ENCODE measurements around the gene STMN3. TPM values are rescaled to one million over a fixed set of nuclear protein-coding genes. Genes with fewer than 3 reads are reported as not detected.
A peak's percentile ranks its signal among the peaks of the same experiment; 100 is the strongest.
"Not testable (repeated sequence)": the region's sequence is repeated elsewhere in the genome, so short reads cannot be mapped to it uniquely, and the experiment has no call there.

Gene STMN3
- total RNA-seq, 4 donors from 2014 or later: 7.6 to 17.4 (median 12.0) TPM

DNA sequence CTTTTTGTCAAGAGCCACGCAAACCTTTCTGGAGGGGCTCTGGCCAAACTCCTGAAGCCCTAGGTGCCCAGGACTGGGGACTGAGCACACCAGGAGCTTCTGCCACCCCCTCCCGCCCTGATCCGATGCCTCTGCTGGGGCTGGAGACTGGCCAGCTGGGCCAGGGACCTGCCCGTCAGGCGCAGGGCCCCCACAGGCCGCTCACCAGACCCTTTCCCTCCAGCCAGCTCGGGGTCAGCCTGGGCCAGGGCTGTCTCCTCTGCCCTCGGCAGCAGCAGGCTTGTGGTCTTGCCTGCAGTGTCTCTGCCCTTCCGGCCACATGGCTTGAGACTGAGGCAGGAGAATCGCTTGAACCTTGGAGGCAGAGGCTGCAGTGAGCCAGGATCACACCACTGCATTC, 19.4 kb upstream of the STMN3 start:
- ATAC-seq (ENCODE audit: low FRiP score) (peak; percentile 42), DNase-seq (ENCODE audit: low spot score) (no peak)
- TF ChIP-seq, protein P1, sequence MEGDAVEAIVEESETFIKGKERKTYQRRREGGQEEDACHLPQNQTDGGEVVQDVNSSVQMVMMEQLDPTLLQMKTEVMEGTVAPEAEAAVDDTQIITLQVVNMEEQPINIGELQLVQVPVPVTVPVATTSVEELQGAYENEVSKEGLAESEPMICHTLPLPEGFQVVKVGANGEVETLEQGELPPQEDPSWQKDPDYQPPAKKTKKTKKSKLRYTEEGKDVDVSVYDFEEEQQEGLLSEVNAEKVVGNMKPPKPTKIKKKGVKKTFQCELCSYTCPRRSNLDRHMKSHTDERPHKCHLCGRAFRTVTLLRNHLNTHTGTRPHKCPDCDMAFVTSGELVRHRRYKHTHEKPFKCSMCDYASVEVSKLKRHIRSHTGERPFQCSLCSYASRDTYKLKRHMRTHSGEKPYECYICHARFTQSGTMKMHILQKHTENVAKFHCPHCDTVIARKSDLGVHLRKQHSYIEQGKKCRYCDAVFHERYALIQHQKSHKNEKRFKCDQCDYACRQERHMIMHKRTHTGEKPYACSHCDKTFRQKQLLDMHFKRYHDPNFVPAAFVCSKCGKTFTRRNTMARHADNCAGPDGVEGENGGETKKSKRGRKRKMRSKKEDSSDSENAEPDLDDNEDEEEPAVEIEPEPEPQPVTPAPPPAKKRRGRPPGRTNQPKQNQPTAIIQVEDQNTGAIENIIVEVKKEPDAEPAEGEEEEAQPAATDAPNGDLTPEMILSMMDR (IDR thresholded peaks at IDR 0.05): no peak

DNA sequence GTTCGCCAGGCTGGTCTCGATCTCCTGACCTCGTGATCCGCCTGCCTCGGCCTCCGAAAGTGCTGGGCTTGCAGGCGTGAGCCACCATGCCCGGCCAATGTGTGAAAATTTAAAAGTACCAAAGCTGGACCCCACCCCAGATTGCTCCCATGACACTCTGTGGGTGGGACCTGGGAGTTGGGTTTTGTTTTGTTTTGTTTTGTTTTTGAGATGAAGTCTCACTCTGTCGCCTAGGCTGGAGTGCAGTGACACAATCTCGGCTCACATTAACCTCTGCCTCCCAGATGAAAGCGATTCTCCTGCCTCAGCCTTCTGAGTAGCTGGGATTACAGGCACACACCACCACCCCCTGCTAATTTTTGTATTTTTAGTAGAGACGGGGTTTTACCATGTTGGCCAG, 18.5 kb upstream of the STMN3 start:
- ATAC-seq (ENCODE audit: low FRiP score); DNase-seq (ENCODE audit: low spot score): not testable (repeated sequence)

DNA sequence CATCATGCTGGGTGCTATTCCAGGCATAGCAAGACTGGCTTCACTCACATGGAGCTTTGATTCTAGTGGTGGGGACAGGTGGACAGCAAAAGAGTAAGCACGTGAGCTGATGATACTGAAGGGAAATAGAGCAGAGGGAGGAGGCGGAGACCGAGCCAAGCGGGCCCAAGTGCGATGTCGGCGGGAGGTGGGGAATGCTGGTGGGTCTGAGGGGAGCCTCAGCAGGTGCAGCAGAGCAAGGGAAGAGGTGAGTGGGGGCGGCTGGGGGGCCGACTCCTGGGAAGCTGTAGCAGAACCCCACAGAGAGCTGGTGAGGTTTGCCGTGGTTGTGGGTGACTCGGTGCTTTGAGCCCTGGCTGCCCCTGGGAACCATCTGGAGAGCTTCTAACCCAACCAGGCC, 15.1 kb upstream of the STMN3 start:
- DNase-seq (ENCODE audit: low spot score) (no peak), ATAC-seq (ENCODE audit: low FRiP score) (no peak)
- TF ChIP-seq, protein P1 (IDR thresholded peaks at IDR 0.05): no peak

DNA sequence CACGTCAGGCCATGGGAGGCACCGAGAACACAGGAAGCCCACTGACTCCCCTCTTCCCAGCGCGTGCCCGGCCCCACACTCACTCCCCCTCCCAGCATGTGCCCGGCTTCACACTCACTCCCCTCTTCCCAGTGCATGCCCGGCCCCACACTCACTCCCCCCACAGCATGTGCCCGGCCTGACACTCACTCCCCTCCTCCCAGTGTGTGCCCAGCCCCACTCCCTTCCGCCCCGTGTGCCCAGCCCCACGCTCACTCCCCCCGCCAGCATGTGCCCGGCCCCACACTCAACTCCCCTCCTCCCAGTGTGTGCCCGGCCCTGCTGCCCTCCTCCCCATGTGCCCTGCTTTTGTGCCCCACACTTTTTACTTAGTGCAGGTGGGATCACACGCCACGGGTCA, 14.6 kb upstream of the STMN3 start:
- TF ChIP-seq, protein P1 (IDR thresholded peaks at IDR 0.05): no peak
- ATAC-seq (ENCODE audit: low FRiP score): no peak

DNA sequence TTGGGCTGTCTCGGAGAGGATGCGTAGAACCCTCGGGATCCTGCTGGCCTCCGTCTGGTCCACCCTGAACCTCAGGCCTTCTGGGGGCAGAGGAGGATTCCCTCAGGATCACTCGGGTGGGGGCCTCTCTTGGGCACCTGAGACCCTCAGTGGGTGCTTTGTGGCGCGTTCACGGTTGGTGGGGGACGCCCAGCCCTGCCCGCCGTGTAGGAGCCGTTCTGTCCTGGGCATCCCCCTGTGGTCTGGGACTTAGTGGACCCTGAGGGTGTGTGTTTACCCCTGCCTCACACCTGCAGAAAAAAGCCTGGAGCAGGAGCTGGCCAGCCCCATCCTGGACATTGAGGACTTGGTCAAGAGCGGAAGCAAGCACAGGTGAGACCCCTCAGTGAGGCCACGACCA, 12.5 kb upstream of the STMN3 start:
- ATAC-seq (ENCODE audit: low FRiP score): peak; percentile 5
- TF ChIP-seq, protein P1 (IDR thresholded peaks at IDR 0.05): no peak
- no peak for DNase-seq (ENCODE audit: low spot score)

More for the DNA sequence above, 14.6 kb upstream of the STMN3 start:
- DNase-seq (ENCODE audit: low spot score): no peak

DNA sequence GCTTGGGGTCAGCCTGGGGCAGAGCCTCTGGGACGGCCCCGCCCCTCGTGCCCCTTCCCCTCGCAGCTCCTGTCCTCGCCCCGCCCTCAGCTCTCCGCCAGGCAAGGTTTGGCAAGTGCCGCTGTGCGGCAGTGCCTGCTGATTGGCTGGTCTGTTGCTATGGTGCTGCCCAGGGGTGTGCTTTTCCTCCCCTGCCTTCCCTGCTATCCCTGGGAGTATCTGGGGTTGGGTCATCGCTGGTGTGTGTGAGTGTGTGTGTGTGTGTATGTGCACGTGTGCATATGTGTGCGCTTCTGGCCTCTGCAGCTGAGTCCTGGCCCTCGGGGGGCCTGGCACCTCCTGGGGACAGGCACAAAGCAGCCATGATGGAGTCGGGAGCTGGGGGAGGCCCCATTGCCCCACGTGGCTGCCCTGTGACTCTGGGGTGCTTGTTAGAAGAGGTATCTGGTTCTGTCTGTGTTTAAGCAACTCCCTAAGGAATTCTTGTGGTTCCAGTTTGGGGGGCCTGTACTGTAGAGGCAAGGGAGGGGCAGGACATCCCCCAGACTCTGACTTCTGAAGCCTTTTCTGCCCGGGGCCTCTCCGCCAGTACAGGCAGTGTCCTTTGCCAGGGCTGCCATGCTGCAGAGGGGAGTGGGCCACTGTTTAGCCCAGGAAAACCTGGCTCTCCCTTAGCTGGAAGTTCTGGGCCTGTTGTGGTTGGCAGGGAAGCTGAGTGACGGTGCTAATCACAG, 11.8 kb upstream of the STMN3 start:
- ATAC-seq (ENCODE audit: low FRiP score): peak; percentile 77
- TF ChIP-seq, protein P1 (IDR thresholded peaks at IDR 0.05): no peak
- DNase-seq (ENCODE audit: low spot score): no peak

DNA sequence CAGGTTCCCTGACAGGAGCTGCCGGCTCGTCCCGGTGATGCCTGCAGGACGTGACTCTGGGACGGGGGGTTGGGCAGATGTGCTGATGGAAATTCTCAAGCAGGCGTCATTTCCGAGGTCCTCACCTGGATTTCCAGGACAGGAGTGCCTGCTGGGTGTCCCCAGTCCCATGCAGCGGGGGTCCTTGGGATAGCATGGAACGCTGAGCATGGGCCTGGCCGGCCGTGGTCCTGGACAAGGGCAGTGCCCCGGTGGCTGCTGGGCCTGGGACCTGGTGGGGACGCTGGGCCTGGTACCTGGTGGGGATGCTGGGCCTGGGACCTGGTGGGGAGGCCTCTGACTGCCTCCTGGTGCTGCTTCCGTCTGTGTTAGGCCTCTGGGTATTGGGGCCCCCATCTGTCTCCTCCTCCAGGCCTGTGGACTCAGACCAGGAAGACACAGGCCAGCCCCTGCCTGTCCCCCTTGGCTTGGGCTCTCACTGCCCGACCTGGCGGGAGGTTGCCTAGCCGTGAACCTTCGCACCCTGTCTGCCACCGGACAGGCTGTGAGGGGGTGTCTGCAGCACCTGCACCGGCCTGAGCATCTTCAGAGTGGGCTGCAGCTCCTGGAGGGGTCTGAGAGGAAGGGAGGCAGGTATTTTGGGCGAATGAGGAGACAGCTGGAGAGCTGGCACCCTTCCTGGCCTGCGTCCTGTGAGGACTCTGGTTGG, 11.1 kb upstream of the STMN3 start:
- TF ChIP-seq, protein P1 (IDR thresholded peaks at IDR 0.05): no peak
- DNase-seq (ENCODE audit: low spot score): no peak
- no peak for ATAC-seq (ENCODE audit: low FRiP score)

Data from omental fat pad (tissue), 4 donors.